Measurements from ENCODE around the gene ATP6AP2.

The ATP6AP2 gene

DNA sequence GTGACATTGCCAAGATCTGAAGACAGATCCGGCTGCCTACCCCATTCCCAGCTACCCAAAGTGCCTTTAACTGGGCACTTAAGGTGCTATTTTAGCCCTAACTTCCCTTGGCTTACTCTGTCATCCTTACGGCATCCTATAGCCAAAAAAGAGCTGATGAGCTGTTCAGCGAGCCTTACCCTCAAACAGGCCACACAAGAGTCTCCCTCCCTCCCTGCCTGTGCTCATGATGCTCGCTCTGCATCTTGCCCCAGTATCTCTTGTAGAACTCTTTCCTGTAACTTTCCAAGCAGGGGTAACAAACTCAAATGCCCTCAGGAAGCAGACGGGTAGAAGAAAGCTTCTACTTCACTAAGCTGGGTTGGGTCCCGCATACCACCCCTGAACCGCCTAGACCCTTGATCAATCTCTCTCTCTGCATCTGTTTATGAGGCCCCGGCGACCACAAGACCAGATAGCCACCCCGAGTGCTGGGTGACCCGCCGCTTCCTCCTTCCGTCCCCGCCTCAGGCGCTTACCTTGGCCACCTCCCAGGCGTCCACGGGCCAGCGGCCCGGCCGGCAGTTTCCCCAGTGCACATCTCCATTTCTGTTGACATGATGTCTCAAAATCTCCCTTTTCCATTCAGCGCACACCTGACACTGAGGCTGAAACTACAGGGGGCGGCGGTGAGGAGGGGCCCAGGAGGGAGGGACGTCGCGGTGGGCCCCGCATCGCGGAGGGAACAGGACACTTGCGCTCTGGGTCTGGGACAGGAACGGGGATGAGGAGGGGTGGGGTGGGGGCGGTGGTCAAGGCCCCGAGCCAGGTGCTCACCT is 65.9 kb downstream of the ATP6AP2 start:
- TF ChIP-seq REST (IDR thresholded peaks at IDR 0.05; ENCODE audit: low read depth) (no peak), CREB1 (IDR thresholded peaks at IDR 0.05; ENCODE audit: low read depth) (no peak), YY1 (IDR thresholded peaks at IDR 0.05; ENCODE audit: low read depth) (no peak), TAF1 (IDR thresholded peaks at IDR 0.05; ENCODE audit: low read depth) (no peak), EGR1 (IDR thresholded peaks at IDR 0.05) (no peak), FOXM1 (IDR thresholded peaks at IDR 0.05; ENCODE audit: borderline replicate concordance, low read depth) (no peak), MAX (IDR thresholded peaks at IDR 0.05) (no peak), RAD21 (IDR thresholded peaks at IDR 0.05; ENCODE audit: low read depth) (no peak), NFIC (IDR thresholded peaks at IDR 0.05) (no peak), TEAD4 (IDR thresholded peaks at IDR 0.05) (no peak), TCF12 (IDR thresholded peaks at IDR 0.05; ENCODE audit: low read depth) (no peak), ZBTB7A (IDR thresholded peaks at IDR 0.05; ENCODE audit: low read depth) (no peak), CEBPB (IDR thresholded peaks at IDR 0.05) (no peak), EP300 (IDR thresholded peaks at IDR 0.05; ENCODE audit: borderline replicate concordance) (no peak)
- TF ChIP-seq, protein P1, sequence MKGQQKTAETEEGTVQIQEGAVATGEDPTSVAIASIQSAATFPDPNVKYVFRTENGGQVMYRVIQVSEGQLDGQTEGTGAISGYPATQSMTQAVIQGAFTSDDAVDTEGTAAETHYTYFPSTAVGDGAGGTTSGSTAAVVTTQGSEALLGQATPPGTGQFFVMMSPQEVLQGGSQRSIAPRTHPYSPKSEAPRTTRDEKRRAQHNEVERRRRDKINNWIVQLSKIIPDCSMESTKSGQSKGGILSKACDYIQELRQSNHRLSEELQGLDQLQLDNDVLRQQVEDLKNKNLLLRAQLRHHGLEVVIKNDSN (IDR thresholded peaks at IDR 0.05) = no peak

DNA sequence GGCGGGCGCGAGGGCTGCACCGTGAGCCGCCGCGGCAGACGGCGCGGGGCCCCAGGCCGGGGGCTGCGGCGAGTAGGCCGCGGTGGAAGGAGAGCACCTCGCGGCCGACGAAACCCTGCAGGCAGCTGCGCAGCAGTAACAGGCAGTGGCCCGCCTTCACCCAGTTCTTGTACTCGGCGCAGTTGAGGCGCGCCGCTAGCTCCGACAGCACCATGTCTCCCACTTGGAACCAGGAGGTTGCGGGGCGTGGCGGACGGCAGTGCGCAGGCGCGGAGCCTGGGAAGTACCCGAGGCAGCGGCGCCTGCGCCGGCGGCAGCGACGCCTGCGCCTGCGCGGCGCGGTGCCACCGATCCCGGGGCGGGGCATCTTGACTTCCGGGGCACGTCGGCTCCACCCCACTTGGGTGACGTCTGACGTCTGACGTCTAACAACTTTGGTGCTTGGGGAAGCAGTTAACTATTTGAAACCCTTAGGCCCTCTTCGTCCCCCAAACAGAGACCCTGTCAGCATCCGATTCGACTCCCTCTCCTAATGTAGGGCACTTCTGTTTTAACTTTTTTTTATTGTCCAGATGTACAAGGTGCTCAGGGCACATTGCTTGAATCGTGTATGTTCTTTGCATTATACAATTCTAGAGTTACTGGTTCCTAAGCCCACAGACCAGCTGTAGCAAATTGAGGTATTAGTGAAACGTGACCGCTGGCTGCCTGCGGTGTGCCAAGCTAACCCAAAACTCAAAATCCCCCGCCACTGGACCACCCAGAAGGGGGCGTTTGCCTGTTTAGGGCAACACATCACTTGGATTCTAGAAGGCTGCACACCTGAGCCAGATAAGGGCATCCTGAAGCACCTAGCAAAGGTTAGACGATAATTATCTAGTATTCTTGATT is 66.8 kb downstream of the ATP6AP2 start, which contains the start of gene CXorf38:
CXorf38 (minus strand) TSS at position 255 of the 891 bp plus-strand sequence; CDS start at position 214, 41 bp downstream.
- TF ChIP-seq EGR1 (IDR thresholded peaks at IDR 0.05) (no peak), MAX (IDR thresholded peaks at IDR 0.05) (no peak; the same call in 1 of the 2 replicates), CEBPB (IDR thresholded peaks at IDR 0.05) (no peak), EP300 (IDR thresholded peaks at IDR 0.05; ENCODE audit: borderline replicate concordance) (no peak), TAF1 (IDR thresholded peaks at IDR 0.05; ENCODE audit: low read depth) (peak; percentile 53; the same call in 1 of the 2 replicates), CREB1 (IDR thresholded peaks at IDR 0.05; ENCODE audit: low read depth) (peak; percentile 53), TCF12 (IDR thresholded peaks at IDR 0.05; ENCODE audit: low read depth) (no peak), FOXM1 (IDR thresholded peaks at IDR 0.05; ENCODE audit: borderline replicate concordance, low read depth) (no peak), ZBTB7A (IDR thresholded peaks at IDR 0.05; ENCODE audit: low read depth) (no peak), RAD21 (IDR thresholded peaks at IDR 0.05; ENCODE audit: low read depth) (no peak)
- TF ChIP-seq, protein P1 (IDR thresholded peaks at IDR 0.05) = no peak

GRCh38 chrX:40651620-40652223 is 71.0 kb downstream of the ATP6AP2 start:
- TF ChIP-seq RAD21 (IDR thresholded peaks at IDR 0.05; ENCODE audit: low read depth) (peak; percentile 60), TEAD4 (IDR thresholded peaks at IDR 0.05) (no peak)

- TF ChIP-seq CEBPB (IDR thresholded peaks at IDR 0.05) (no peak), YY1 (IDR thresholded peaks at IDR 0.05; ENCODE audit: low read depth) (no peak), TAF1 (IDR thresholded peaks at IDR 0.05; ENCODE audit: low read depth) (no peak), ZBTB7A (IDR thresholded peaks at IDR 0.05; ENCODE audit: low read depth) (no peak), EGR1 (IDR thresholded peaks at IDR 0.05) (no peak), RAD21 (IDR thresholded peaks at IDR 0.05; ENCODE audit: low read depth) (no peak), TEAD4 (IDR thresholded peaks at IDR 0.05) (no peak), REST (IDR thresholded peaks at IDR 0.05; ENCODE audit: low read depth) (no peak), NFIC (IDR thresholded peaks at IDR 0.05) (no peak), FOXM1 (IDR thresholded peaks at IDR 0.05; ENCODE audit: borderline replicate concordance, low read depth) (no peak), EP300 (IDR thresholded peaks at IDR 0.05; ENCODE audit: borderline replicate concordance) (no peak), CREB1 (IDR thresholded peaks at IDR 0.05; ENCODE audit: low read depth) (no peak), TCF12 (IDR thresholded peaks at IDR 0.05; ENCODE audit: low read depth) (no peak), MAX (IDR thresholded peaks at IDR 0.05) (no peak)
- TF ChIP-seq, protein P1 (IDR thresholded peaks at IDR 0.05) = no peak
Observed at GRCh38 chrX:40652664-40653063, 71.9 kb downstream of the ATP6AP2 start.

All from Ishikawa (cell line).